ENCODE data around the gene TAGAP. TPM values are rescaled to one million over a fixed set of nuclear protein-coding genes. Genes with fewer than 3 reads are reported as not detected.

The TAGAP gene
- total and polyA plus RNA-seq, 4 donors, result 0.56 to 2.0 (median 1.1) TPM

GRCh38 chr6:159093609-159094443 lies 49.0 kb upstream of the TAGAP start (continued):
- TF ChIP-seq REST (IDR thresholded peaks at IDR 0.05) (no peak), HNF4G (IDR thresholded peaks at IDR 0.05) (no peak), TAF1 (conservative IDR thresholded peaks at IDR 0.05) (no peak), CTCF (IDR thresholded peaks at IDR 0.05; ENCODE audit: low read depth, low read length, missing input control) (no peak)

GRCh38 chr6:159092631-159093030 lies 47.8 kb upstream of the TAGAP start:
- Histone ChIP-seq H3K9ac (ENCODE audit: low read depth in 1 of 2, low read length in 2 of 2) (no peak overlapping the region), H3K4me3 (ENCODE audit: low read depth in 1 of 3, low read length in 3 of 3) (no peak overlapping the region), H3K36me3 (ENCODE audit: control insufficient read depth in 4 of 4, insufficient read depth in 3 of 4, low read depth in 1 of 4, low read length in 3 of 4) (no peaks in the 10 kb centered on the region), H3K4me1 (ENCODE audit: control insufficient read depth in 4 of 4, insufficient read depth in 4 of 4, low read length in 3 of 4) (no peaks in the 10 kb centered on the region), H3K27ac (ENCODE audit: low read depth in 1 of 2, low read length in 2 of 2) (no peak overlapping the region), H3K9me3 (ENCODE audit: control insufficient read depth in 4 of 4, low read length in 3 of 4) (no peaks in the 10 kb centered on the region), H3K27me3 (ENCODE audit: control insufficient read depth in 4 of 4, insufficient read depth in 4 of 4, low read length in 3 of 4) (no peaks in the 10 kb centered on the region)
- no peak for TF ChIP-seq REST (IDR thresholded peaks at IDR 0.05)
- TF ChIP-seq HNF4A (conservative IDR thresholded peaks at IDR 0.05), result no peak
- TF ChIP-seq ZBTB33 (IDR thresholded peaks at IDR 0.05), result no peak
- TF ChIP-seq SP1 (IDR thresholded peaks at IDR 0.05), result no peak
- no peak for TF ChIP-seq RXRA (IDR thresholded peaks at IDR 0.05)
- TF ChIP-seq MAX (IDR thresholded peaks at IDR 0.05), result no peak
- TF ChIP-seq FOXA2 (IDR thresholded peaks at IDR 0.05), result no peak
- TF ChIP-seq JUND (IDR thresholded peaks at IDR 0.05), result no peak
- TF ChIP-seq RAD21 (IDR thresholded peaks at IDR 0.05), result no peak
- peak; percentile 5 for DNase-seq (ENCODE audit: low spot score)
- WGBS, result 82% methylated on average over 5 of the region's 5 CpGs
